ENCODE results near the gene CADM1.

GRCh38 chr11:115207166-115207591, 297.0 kb downstream of the CADM1 start:
- TF ChIP-seq CTCF (IDR thresholded peaks at IDR 0.05; ENCODE audit: low read depth, low read length) (no peak), EZH2phosphoT487 (IDR thresholded peaks at IDR 0.05; ENCODE audit: low read depth) (no peak)

All from OCI-LY3 (cell line).